GOT3 (cell line): ENCODE measurements around the gene STX8.

Experiments used
- DNase-seq: peaks from one replicate; lab custom pipeline; 2025; ENCODE audit warnings: mixed read lengths; lab: John Stamatoyannopoulos, UW

The STX8 gene

GRCh38 chr17:9439851-9440250, 135.8 kb downstream of the STX8 start:
- DNase-seq, result no peak

- no peak for DNase-seq
Measured at GRCh38 chr17:9436630-9437029, 139.0 kb downstream of the STX8 start.

DNA sequence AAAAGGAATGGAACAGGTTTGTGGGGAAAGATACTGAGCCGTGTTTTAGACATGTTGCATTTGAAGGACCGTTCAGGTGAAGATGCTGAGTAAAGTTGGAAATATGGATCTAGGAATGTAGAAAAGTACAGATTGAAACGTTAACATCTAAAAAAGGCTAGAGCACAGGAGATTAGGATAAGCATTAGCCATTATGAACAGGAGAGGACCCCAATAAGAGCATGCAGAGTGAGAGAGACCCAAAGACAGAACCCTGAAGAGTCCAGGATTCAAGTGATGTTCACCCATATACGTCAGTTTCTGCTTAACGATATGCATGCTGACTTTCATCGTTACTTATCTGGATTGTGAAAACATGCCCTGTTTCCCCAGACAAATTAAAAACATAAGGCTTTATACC, 140.5 kb downstream of the STX8 start:
- no peak for DNase-seq

DNA sequence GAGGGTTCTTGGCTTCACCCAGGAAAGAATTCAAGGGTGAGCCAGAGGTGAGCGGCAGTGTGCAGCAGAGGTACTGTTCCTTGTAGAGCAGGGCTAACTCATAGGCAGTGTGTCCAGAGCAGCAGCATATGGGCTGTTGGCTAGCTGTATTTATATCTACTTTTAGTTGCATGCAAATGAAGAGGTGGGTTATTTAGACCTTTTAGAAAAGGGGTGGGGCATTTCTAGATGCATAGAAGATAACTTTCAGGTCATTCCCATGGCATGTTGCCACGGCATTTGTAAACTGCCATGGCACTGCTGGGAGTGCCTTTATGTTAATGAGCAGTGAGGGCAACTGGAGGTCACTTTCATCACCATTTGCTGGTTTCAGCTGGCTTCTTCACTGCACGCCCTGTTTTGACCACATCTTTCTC, 141.0 kb downstream of the STX8 start:
- DNase-seq, result no peak

GRCh38 chr17:9432934-9433421, 142.6 kb downstream of the STX8 start:
- DNase-seq, result no peak

- no peak for DNase-seq
Measured at GRCh38 chr17:9432134-9432885, 143.3 kb downstream of the STX8 start.

DNA sequence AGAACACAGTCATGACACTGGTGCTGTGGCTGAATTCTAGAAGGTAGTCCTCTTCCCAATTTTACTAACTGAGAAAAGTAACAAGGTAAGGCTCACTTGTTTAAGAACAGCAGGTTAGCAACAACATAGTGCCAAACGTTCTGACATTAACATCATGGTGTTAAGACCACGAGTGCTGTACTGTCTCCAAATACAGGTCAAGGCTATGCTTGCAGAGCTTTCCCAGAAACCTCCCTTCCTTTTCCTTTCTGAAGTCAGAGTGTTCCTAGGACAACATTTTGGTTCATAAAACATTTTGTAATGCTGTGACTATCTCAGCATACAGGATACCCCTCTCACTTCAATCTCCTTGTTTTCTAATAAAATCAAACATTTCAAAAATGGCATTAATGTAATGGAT, 144.0 kb downstream of the STX8 start:
- no peak for DNase-seq

DNA sequence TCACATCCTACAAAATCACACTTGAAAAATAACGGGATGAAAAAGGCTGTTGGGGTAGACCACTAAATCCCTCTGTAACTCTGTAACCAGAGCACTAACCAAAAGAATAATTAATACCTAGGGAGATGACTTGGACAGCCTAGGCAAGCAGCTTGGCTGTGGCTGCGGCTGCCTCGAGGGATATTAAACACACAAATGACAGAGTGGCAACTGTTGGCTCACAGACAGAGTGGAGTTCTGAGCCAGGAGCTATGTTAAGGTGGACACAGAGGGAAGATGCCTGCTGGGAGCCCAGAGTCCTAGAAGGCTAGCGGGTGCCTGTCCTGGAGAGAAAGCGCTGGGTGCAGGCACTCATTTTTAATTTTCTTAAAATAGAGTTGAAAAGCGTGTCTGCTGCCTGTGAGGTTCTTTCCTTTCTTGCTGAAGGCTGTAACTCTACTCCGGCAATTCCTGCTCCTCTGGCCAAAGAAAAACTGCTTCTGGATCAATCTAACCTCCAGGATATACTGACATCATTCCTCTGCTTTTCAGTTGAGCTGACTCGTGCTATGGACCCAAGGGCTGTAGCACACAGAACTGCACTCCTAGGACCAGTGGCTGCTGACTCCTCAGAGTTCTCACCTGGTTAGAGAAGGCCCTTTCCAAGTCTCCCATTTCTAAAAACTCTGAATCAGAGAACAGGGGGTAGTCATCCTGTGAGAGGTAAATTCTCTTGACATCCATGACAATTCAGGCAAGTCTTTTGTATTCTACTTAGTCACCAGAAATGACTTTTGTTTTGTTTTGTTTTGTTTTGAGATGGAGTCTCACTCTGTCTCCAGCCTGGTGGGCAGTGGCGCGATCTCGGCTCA, 147.9 kb downstream of the STX8 start:
- DNase-seq, result no peak

DNA sequence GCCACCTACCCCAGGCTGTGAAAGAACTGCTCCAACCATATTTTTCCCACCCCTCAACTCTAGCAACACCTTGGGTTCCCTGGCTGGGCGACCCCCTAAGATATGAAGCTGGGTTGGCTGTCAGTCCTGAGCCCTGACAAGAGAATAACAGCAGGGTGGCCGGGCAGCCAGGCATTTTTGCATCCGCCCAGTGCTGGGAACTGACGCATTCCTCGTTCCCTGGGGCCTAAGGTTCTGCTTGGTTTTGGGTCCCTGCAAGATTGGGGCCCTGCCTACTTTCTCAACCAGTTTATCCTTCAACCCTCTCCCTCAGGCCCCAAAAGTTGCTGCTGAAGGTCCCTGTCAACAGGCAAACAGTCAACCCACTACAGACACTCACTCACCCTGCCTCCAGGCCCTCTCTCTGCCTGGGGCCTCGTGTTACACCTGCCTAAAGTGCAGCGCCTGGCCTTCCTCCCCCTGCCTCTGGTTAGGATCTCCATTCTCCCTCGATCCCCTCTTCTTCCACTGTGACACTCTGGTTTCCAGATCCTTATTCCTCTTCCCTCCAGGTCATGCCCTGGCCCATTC, 151.5 kb downstream of the STX8 start:
- DNase-seq, result no peak

- DNase-seq, result no peak
Measured at GRCh38 chr17:9421525-9421924, 154.1 kb downstream of the STX8 start.

- no peak for DNase-seq
Measured at GRCh38 chr17:9419932-9420453, 155.6 kb downstream of the STX8 start.

DNA sequence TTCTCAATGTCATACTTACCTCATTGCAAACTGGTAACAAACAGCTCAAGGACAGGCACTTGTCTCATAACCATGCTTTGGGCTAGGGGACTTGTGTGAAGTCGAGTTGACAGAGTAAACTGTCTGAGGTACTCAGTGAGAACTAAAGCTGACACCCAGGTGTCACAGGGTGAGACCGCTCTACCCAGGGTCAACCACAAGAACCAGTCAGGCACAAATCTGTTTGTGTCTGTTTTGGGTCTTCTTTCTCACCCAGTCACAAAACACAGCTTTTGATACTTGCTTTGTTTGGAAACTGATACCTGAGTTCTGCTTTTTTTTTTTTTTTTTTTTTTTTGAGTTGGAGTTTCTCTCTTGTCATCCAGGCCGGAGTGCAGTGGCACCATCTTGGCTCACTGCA, 161.1 kb downstream of the STX8 start:
- no peak for DNase-seq

DNA sequence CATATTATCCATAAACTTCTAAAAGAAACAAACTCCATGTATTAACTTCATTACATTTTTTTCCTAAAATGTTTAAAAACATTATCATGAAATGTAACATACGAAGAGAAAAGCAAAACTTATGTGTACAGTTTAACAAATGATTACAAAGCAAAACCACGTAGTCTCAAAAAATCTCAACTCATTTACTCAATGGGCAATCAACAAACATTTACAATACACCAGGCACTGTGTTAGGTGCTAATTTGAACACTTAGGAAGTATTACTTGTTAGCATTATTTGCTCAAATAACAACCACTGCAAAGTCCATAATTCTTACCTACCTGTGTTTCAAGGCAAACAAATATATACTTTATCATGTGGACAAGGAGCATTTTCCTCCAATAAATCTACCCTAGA, 164.9 kb downstream of the STX8 start:
- DNase-seq, result no peak

DNA sequence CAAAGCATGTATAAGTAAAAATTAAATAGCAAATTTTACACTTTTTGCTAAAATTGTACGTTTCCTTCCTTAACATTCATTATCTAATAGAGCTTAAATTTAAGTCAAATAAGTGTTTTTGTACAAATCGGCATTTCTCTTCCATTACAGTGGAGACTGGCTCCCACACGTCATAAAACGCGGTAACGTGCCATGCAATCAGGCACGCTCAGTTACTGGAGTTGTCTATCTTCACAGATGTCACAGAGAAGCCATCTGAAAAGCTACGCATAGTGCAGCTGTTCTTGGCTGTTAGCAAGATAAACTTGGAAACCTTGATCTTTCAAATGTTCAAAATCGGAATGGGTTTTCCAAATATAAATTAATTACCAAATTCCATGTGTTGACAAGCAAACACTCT, 165.3 kb downstream of the STX8 start:
- no peak for DNase-seq

GRCh38 chr17:9409878-9410277, 165.7 kb downstream of the STX8 start:
- DNase-seq, result no peak

- DNase-seq, result no peak
Measured at GRCh38 chr17:9408868-9409829, 166.5 kb downstream of the STX8 start.

- no peak for DNase-seq
Measured at GRCh38 chr17:9408381-9408780, 167.2 kb downstream of the STX8 start.

DNA sequence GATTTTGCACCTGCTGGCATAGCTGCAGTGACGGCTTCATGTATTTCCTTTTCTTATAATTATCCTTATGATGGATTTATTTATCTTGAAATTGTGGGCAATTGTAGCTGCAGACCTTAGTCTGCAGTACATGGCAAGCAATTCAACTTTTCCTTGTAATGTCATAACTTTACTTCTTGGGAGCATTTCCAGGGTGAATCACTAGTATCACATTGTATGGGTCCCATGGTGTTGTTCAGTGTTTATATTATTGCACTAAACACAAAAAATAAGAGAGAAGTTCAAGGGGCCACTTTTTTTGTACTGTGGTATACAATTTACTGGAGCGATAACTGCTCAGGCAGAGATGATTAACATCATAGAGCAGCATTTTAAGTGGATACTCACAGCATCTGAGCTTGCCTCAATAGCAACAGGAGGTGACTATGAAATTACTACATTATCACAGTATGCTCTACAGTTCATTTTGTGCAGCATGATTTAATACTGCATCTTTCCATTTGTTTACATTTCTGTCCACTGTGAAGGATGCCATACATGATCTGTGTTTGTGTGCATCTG, 169.5 kb downstream of the STX8 start:
- no peak for DNase-seq

DNA sequence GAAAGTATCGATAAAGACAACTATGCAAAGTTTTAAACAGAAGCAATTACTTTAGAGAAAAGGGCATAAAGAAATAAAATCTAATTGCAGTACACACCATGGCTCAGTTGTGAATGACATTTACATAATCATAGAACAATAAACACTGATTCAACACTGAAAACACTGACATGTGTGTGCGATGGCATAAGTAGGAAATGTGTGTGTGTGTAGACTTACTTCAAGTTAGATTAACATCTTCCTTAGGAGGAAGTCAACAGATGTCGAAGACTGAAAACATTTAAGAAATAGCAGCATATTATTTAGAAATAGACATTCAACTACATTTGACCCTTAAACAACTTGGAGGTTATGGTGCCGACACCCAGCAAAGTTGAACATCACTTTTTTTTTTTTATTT, 172.4 kb downstream of the STX8 start:
- DNase-seq, result no peak

DNA sequence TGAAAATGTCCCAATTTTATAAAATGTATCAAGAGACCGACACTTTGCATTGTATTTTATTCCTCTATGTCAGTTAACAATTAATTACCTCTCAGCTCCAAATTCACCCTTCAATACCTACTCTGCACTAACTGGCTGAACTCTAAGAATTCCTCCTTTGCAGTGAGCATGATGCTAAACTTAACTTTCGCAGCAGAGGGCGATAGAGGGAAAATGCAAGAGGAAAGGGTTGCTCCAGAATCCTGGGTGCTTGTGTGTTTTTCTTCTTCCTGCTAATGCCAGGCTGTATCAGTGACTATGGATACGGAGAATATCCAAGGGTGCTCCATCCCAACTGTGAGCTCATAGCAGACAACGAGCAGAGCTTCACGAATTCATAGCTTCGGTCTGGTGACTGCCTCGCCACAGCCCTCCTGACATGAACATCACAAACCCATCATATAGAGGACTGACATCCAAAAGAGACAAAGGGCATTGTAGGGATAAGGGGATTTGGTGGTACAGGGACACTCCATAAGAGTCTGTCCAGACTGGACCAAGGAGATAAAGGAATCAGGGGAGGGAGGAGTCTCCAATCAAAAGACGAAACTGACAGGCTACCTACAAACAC, 172.9 kb downstream of the STX8 start:
- DNase-seq, result no peak

DNA sequence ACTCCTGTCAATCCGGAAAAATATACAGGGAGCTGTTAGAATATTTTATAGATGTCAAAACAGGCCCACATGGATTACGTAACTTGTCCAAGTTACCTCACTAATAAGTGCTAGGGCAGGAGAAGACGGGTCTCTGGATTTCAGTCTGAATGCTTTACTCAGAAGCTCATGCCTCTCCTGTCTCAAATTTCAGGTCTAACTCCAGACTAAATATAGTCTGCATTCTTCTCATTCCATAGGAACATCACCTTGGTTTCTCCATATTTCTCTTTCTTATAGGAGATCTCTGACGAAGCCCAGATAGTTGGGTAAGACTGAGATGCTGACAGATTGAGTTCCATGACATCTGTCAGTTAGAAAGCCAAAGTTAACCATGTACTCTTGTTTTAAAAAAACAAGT, 174.2 kb downstream of the STX8 start:
- no peak for DNase-seq
